Activated CD4-positive, alpha-beta T cell treated with anti-CD3 and anti-CD28 coated beads for 48 hours (primary cell): Measurements from ENCODE around the gene MRPS18A.

Experiments used
- DNase-seq: peaks from one replicate; pipeline ENCODE4 v3.0.0-alpha.2; 2020

The MRPS18A gene

DNA sequence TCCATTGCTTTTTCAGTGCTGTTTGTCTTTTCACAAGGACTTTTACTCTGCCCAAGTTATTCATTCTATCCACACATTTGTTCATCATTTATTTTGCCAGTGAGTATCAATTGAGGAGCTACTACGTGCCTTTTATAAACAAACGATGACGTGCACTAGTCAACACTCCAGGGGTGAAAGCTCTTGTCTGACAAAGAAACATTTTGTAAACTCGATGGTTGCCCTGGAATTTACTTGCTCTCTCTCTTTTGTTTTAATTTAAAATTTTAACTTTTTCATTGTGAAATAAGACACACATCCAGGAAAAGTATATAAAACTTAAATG lies 8.3 kb upstream of the MRPS18A start:
- no peak for DNase-seq

DNA sequence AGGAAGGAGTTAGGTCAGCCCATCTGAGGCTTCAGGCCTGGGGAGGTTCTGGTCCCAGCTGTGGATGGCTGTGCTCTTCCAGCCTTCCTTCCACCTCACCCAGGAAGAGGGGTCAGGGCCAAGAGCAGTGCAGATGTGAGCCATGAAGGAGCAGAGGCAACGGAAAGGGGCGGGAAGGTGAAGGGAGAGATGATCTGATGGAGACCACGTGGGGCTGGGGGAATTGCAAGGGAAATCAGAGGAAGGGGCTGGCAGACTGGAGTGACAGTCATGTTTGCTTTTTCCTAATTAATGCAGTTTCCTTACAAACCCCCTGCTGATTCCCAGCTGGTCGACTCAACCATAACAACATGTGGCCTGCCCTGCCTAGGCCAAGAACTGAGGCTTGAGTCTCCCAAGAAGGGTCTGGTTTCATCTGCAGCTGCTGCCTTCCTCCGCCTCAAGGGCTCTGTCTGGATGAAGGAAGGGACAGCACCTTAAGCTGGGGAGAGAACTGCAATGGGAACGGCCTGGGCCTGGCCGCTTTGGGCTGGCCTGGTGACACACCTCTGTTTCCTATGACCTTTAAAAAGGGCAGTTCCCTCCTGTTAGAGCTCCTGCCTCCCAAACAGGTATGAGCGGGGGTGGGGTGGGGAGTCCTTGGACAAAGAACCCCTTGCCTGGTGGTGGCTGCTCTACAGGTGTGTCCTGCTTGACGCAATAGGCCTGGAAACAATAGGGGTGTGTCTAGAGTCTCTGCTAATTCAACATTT lies 7.8 kb upstream of the MRPS18A start:
- DNase-seq: no peak

DNA sequence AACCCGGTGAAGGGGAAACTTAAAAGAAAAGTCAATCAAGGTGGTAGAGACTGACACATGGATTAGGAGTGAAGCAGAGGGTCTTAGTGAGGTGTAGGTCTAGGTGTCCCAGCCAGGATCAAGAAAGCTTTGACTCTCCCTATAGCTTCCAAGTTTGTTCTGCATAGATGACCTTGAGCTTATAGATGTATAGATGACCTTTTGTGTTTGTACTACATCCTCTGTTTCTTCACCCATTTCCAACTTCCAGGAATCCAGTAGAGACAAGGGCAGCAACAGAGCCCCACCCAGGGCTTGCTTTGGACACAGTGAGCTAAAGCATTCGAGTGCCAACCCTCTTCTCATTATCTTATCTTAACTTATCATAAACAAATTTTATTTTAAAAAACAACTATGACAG lies 1.8 kb upstream of the MRPS18A start:
- DNase-seq: no peak

DNA sequence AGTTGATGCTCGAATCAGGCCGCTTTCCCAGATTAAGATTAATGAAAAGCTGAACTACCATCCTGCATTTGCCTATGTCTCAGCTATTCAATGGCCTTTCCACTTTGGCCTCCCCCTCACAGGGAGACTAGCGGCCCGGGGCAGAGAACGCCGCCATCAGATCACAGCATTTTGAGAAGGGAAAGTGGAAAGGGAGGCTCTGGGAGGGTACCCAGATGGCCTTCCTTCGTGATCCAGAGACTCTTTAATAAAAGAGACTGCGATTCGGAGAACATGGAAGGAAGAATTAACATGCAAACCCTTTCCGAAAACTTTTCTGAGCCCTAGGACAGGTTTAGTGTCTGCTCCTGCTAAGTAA lies 533 bp downstream of the MRPS18A start:
- DNase-seq: no peak

DNA sequence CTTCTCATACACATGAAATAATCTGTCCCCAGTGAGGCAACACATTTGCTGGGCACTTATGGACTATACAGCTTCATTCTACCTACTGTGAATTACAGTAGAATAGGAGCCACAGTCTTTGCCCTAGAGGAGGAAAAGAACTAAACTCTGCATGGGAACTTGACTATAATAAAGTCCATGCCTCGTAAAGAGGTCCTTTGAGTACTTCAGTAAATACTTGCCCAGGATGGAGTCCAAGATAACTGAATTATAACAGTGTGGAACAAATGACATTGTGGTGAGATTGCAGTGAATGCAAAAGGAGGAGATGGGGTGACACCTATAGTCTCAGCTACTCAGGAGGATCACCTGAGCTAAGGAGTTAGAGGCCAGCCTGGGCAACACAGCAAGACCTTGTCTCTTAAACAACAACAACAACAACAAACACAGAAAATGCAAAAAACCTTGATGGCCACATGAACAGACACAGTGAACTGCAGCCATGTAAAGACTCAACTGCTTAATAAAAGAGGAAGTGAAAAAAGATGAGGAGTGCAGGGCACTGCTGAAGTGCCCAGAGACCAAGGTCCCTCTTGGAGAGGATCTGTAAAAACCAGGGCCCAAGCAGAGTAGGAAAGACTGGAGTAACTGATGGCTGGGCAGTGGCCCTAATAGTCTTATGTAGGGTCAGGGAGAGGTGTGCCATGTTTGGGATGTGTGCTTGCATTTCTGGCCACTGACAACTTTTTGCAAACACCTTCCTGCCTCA lies 3.7 kb downstream of the MRPS18A start:
- no peak for DNase-seq

DNA sequence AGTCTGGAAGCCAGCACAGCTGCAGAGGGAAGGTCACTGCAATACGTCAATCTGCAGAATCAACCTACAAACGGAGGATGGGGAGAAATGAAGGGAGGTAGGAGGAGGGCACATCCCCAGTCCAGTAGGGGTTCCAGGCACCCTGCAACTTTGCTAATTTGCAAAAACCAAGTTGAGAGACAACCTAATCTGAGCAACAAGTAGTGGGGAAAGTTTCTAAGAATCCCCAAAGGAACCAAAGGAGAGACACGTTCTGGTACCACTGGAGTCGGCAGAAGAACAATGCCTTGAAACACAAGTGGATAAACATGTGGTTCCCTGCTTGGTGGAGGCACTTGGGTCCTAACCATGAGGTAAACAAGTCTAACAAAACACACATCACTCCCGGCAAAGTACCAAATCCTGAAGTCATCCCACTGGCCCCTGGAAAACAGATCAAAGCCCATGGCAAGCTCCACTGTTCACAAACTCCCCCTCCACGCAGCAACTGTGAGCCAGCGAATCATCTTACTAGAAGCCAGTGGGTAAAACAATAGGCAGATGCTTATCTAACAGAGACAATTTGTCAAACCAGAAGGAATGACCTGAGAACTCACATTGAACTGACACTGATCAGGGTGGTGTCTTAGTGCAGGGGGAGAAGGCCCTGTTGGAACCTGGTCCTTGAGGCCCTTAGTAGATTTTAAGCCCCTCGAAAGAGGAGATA lies 4.7 kb downstream of the MRPS18A start:
- DNase-seq: no peak

DNA sequence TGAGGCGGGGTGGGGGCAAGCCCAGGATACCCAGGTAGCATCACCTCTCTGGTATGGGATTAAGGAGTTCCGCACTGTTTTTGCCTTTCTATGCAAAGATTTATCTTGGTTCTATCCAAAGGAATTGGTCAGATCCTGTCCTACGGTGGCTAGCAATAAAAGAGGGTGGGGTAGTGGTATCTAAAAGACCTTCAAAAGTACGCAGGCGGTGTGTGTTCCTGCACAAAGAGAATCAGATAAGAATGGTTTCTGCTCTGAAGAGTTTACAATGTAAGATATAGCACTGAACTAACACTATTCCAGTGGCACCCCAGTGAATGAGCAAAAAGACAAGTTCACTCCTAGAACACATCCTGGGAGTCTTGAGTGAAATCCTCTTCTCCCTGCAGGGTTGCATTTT lies 6.3 kb downstream of the MRPS18A start:
- DNase-seq: no peak

DNA sequence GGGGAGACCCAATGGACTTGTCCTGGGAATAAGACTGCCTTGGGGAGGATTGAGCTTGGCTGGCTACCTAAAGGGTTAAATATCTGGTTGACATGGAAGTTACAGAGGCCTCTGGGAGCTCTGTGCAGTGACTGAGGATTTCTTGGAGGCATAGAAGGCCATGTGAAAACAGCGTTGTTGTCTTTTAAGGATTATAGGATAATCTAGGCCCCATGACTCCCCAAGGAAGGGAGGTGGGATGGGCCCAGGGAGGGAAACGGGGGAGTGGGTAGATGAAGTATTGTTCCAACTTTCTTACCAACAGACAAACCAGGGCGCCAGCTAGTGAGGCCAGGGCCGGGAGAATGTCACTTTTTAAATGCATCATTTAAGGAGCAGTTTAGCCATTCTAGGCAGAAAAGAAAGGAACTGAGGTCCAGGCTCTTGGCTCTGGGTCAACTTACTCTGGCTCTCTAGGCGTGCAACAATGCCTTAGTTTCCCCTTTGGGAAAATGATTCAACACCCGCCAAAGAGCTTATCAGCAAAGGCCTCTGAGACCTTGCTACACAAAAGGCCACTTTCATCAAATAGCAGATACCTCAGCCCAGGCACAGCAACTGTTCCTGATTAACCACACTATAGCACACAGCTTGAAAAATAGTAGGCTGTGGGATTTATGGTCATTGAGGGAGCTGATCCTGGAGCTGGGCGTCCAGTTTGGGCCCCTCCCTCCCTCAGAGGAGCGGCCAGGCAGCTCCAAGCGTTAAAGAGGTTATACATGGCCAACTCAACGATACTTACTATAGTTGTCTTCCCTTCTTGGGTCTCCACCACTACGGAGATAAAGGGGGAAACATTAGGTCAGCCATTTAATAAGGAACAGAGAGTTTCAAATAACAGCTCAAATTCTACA lies 7.0 kb downstream of the MRPS18A start:
- no peak for DNase-seq

DNA sequence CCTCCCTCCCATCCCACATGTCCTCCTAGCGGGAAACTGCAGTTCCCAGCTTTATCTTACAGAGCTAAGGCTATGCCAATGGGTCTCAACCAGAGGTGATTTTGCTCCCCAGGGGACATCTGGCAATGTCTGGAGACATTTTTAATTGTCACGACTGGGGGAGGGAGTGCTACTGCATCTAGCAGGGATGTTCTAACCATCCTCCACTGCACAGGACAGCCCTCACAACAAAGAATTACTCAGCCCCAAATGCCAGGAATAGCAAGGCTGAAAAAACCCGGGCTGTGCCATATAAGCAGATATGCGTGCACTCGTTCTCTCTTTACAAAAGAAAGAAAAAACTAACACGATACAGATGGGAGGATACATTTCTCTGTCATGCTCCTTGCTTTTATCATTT lies 8.5 kb downstream of the MRPS18A start:
- no peak for DNase-seq

DNA sequence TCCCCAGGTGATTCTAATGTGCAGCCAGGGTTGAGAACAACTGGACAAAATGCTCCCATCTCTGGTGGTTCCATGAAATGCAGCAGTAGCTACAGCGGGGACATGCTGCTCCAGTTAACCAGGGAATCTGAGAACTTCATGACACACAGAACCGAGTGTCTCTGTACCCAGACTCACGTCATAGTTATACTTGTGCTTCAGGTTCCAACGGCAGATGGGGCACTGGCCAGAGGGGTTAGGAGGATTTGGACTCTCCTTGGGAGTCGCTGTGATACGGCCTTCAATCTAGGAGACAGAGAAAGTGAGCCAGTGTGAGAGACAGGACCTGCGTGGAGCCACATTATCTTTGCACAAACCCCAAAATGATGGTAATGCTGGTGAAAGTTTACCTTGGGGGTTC lies 9.2 kb downstream of the MRPS18A start:
- no peak for DNase-seq

DNA sequence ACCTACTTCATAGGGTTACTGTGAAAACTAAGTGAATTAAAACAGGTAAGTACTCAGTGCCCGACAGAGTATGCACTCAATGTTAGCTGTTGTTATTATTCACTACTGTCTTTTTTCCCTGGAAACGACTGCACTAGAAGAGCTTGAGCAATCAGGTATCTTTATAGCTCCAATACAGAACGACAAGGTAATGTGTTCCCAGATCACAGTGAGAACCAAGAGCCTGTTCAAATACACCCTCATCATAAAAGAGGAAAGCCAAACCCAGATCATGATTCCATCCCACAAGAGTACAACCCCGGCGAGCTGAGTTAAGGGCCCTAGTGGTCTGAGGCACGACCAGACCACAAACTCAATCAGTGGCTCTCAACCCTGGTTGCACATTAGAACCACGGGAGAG lies 9.8 kb downstream of the MRPS18A start:
- DNase-seq: no peak

DNA sequence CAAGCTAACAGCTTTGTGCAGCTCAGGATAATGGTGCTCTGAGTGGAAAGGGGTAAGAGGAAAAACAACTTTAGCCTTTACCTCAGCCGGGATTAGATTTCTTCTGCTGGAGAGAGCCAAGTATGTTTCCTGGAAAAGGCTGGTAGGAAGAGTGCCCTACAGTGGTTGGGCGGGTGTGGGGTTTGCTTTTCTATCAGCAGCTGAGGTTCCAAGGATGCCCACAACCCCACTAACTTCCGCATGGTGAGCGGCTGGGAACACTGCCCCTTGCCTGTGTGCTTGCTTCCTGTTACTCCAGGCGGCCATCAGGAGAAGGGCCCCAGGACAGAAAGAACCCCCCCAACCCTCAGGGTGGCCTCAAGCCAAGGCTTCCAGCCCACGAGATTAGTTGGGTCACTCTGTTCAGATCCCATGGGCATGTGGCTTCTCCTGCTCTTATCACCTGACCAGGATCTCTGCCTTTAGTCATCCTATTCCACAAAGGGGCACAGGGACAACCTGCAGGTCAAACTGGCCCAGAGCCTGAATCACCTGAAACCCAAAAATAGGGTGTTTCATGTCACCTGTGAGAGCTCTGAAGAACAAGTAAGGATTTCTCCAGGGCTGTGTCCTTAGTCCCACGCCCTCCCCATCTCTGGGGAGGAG lies 10.5 kb downstream of the MRPS18A start:
- no peak for DNase-seq

DNA sequence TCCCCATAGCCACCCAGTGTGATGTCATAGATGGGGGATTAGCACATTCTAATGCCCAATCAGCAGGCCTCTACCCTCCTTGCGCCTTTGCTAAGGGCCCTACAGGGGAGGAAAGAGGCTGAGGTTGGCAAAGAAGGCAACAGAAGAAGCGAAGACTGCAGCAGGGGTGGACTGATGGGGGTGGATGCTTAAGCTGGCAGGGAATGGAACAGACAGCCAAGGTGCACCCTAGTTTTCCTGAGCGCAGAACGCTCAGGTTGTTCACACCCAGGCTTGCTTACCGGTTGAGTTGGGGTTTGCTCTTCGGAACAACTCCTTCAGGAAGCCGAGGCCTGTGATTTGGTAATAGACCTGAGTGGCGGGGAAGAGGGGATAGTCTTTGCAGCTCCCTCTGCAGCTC lies 12.7 kb downstream of the MRPS18A start:
- no peak for DNase-seq

DNA sequence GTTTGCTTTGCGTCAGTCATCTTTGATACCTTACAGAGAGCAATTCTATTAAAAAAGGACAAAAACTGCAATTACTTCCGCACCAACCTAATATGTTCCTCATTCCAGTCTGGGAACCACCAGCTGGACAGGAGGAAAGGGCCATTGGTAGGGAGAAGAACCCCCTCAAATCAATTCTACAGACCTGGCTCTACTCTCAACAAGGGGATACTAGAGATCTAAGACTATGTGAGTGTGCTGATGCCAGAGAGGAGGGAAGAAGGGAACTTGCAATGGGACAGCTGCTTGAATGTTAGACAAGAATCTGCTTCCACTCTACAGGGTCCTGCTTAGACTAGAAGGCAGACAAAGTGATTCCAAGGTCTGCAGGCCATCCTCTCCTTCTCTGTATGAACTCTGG lies 13.3 kb downstream of the MRPS18A start:
- DNase-seq: no peak

DNA sequence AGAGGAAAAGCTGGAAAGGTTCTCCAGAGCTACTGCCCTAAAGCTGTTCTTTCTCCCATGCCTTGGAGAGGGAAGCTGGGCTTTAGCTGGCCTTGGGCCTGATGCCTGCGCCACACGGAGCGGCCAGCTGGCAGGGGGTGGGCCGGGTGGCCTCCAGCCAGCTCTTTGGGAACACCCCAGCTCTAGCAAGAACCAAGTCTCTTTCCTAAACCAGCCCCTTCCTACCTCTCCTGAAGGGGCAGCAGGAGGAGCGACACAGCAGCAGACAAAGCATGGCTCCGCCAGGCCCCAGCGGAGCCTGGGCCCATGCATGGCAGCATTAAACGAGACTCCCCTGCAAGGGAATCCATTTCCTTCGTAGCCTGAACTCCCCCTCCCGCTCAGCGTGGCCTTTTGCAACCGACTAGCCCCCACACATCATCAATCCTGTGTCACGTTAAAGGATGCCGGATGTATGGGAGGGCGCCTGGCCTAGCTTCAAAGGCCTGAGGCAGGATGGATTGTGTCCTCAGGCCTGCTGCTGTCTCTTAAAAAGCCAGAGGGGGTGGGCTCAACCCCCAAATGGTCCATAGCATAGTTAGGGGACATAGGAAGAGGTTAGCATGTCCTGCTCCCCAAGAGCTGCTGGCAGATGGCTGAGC lies 14.0 kb downstream of the MRPS18A start:
- DNase-seq: no peak

DNA sequence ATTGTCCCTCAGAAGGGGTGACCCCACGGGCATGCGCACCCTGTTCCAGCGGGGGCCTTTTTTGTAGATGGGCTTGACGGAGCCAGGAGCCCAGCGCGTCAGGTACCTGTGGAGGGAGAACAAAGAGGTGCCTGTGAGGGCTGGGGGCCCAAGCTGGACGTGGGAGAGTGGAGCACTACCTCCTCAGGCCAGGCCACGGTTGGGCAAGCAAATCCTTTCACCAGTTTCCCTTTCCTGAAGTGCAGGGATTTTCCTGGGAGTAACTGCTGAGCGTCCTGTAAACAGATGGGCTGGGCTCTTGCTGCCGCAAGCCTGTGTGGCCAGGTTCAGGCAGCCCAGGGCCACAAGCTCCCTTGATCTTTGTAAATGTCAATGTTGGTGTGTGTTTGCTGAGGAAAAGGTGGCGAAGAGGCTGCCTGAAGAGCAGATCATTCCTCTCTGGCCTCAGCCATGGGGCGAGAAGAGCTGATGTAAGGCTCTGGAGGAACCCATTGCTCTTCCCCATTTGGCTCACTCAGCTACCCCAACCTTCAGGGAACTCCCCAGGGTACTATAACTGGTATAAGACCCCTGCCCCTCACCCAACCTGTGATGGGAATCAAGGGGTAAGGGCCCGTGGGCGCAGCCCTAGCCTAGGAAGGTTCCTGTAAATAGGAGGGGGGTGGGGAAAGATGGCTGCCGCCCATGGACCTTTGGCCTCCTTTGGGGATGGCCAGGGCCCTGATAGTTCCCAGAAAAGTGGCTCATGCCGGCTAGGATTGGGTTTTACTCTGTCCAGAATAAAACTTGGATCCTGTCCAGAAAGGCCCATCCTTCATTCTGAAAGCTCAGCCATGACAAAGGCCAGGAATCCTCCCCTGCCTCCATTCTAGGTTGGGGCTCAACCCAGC lies 15.5 kb downstream of the MRPS18A start:
- no peak for DNase-seq

DNA sequence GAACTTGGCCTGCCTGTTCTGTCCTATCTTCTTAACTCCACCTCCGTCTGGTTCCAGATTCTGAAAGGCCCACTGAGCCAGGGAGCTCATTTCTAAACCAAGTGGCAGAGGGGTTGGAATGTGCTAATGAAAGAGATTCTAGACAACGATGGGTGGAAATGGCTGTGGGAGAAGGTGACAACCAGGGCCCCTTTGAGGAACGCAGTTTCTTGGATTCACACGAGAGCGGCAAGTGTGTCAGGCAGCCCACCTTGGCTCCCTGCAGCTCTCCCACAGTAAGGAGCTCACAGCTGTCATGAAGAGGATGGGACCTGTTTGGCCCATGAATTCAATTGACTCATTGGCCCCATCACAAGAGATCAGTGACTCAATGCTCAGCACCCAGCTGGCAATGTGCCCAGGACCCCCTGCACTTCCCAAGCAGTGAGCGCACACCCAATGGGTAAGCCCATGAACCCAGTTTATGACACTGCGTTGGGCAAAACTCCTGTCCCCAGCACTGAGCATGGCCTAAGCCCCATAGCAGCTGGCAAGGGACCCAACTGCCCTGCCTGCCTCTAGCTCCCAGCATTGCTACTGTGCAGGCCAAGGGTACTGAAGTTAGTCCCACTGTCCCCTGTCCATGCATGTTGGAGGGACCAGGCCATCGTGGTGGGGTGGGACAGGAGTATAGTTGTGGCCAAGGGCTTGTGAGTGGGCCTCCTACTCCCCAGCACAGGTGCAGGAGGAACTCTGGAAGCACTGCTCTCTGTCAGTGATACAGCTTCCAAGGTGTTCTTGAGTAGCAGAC lies 16.4 kb downstream of the MRPS18A start:
- no peak for DNase-seq

DNA sequence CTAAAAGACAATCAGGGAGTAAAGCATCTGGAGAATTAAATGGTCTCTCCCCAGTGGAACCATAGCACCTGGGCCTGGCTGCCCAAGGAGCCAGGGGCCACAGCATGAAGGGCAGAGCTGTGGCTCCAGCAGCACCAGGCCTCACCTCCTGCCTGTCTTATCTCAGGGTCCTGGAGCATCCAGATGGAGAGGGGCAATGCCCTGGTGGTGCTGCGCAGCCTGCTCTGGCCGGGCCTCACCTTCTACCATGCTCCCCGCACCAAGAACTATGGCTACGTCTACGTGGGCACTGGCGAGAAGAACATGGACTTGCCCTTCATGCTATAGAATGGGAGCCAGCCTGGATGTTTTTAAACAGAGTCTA lies 17.0 kb downstream of the MRPS18A start:
- no peak for DNase-seq

DNA sequence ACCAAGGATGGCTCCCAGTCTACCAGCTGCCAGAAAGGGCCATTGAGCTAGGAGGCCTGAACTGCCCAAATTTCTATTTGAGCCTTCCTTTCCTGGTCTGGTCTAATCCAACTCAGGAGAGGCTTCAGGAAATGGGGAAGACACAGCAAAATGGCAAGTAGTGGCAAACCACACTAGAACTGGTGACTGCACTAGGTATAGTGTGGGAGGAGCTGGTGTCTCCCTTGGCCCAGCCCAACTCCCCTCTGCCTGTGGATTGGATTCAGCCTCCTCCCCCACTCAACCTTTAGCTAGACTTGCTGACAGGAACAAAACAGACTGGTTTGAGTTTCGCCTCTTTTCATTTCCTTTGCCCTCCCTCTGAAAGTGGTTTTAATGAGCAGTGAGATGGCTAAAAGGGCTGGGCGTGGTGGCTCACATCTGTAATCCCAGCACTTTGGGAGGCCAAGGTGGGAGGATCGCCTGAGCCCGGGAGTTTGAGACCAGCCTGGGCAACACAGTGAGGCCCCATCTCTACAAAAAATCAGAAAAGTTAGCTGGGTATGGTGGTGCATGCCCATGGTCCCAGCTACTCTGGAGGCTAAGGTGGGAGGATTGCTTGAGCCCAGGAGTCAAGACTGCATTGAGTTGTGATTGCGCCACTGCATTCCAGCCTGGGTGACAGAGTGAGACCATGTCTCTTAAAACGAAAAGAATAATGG lies 17.5 kb downstream of the MRPS18A start:
- DNase-seq: peak; percentile 54
